Endothelial cell of umbilical vein (primary cell): Measurements from ENCODE around the gene LSP1.

ENCODE experiments used
- CTCF ChIP-seq, 2 donors: IDR thresholded peaks; 1 replicate in 1 of 2; 2 replicates in 1 of 2; pipeline ENCODE4 v1.5.1; 2011; ENCODE audit warnings: low read length in 2 of 2, mild to moderate bottlenecking in 2 of 2, moderate library complexity in 2 of 2, control low read depth in 1 of 2, inconsistent platforms in 1 of 2, low read depth in 1 of 2; ENCODE audit not compliant: insufficient read depth in 1 of 2; ENCODE audit errors: extremely low read depth in 1 of 2
- EZH2 ChIP-seq: IDR thresholded peaks from 2 replicates; pipeline ENCODE4 v1.6.1; 2012; ENCODE audit warnings: borderline replicate concordance, low read depth, mild to moderate bottlenecking, moderate library complexity, low read length, inconsistent platforms; ENCODE audit not compliant: severe bottlenecking
- FOS ChIP-seq: IDR thresholded peaks from 2 replicates; pipeline ENCODE4 v1.6.1; 2011; ENCODE audit warnings: mild to moderate bottlenecking, low read length, moderate library complexity, borderline replicate concordance; ENCODE audit not compliant: insufficient read depth
- MAX ChIP-seq: IDR thresholded peaks from 2 replicates; pipeline ENCODE4 v1.6.1; 2011; ENCODE audit not compliant: insufficient read depth, insufficient read length
- MYC ChIP-seq: IDR thresholded peaks from one replicate; pipeline ENCODE4 v1.6.1; 2011; ENCODE audit warnings: mild to moderate bottlenecking, low read depth, low read length
- POLR2A ChIP-seq: IDR thresholded peaks from 2 replicates; pipeline ENCODE4 v1.6.1; 2012; ENCODE audit warnings: low read depth, mild to moderate bottlenecking, control low read depth, low read length
- POLR2AphosphoS5 ChIP-seq: IDR thresholded peaks from 2 replicates; pipeline ENCODE4 v1.6.1; 2012; ENCODE audit warnings: low read depth, mild to moderate bottlenecking, control low read depth, low read length, moderate library complexity; ENCODE audit not compliant: insufficient read depth

- no peak for TF ChIP-seq POLR2AphosphoS5
- TF ChIP-seq CTCF (IDR thresholded peaks at IDR 0.05; ENCODE audit: extremely low read depth in 1 of 2, insufficient read depth in 1 of 2, low read depth in 1 of 2, low read length in 2 of 2): no peak
- no peak for TF ChIP-seq EZH2
- no peak for TF ChIP-seq POLR2A
- TF ChIP-seq MAX: no peak
- TF ChIP-seq FOS: no peak
- TF ChIP-seq MYC: no peak
Observed at GRCh38 chr11:1925373-1926155, 72.7 kb downstream of the LSP1 start.
